ENCODE results near the gene DEUP1.
"Not testable (repeated sequence)": the region's sequence is repeated elsewhere in the genome, so short reads cannot be mapped to it uniquely, and the experiment has no call there.

Gene DEUP1

DNA sequence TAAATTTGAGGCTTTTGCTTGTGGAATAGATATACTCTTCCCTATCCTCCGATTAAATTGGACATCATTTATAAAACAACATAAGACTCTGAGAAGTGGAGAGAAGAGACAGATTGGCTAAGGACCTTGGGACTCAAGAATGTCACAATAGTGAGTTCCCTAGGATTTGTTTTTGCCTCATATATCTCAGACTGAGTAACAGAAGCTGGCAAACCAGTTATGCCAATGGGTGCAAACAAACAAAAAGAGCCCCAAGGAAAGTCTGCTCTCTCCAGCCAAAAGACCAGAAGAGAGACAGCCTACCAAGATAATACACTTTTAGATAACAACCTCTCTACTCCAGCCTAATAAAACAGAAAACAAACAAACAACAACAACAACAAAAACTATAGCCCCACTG lies 28.9 kb downstream of the DEUP1 start:
- no peak for DNase-seq

DNA sequence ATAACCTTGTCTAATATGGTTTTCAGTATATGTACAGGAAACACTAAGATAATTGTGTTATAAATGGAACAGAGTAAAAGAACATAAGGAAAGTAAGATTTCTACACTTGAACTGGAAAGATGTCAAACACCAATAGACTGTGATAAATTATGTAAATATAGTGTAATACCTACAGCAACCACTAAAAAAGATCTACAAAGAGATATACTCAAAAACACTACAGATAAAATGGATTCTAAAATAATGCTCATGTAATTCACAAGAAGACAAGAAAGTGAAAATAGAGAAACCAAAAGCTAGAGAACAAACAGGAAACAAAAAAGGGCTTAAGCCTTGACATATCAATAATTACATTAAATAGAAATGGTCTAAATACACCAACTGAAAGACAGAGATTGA lies 30.9 kb downstream of the DEUP1 start:
- DNase-seq: no peak

DNA sequence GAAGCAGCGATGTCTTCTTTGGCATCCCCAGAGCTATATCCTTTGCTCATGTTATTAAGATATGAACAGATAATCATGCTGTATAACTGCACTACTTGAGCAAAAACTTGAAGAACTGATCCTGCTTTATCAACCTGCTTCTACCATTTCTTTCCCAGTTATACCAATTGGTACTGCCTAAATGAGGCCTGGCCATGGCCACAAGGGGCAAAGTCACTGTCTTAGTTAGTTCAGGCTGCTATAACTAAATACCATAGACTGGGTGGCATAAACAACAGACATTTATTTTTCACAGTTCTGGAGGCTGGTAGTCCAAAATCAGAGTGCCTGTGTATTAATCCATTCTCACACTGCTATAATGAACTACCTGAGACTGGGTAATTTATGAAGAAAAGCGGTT lies 37.5 kb downstream of the DEUP1 start:
- no peak for DNase-seq

DNA sequence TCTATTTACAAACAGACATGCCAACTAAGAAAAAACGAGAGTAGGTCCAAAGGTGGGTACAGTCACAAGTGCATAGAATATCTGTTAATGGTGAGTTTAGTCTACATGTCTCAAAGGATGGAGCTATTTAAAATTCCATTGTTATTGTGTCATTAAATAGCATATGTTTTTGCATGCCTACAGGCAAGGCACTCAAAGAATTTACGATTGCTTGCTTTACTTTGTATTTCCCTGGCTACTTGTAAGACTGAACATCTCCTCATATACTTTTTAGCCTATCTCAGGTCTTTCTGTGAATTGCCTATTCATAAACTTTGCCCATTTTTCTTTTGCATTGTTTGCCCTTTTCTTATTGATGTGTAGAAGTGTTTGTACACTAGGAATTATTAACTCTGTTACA lies 39.7 kb downstream of the DEUP1 start:
- DNase-seq: peak; percentile 1

DNA sequence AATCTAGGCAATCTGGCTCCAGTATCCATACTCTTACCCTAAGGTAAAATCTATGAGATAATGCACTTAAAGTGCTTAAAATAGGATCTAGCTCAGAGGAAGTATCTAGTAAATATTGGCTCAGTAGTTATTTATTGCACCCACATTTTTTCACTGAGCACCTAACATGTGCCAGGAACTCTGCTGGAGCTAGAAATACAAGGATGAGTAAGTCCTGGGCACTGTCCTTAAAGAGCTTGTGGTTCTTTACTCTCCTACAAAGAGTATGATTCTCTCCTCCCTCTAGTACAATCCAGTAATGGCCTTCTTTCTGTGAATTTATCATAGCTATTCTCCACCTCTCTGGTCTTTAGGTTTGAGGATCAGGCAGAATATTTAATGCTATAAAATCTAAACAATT lies 59.2 kb downstream of the DEUP1 start:
- DNase-seq: no peak

DNA sequence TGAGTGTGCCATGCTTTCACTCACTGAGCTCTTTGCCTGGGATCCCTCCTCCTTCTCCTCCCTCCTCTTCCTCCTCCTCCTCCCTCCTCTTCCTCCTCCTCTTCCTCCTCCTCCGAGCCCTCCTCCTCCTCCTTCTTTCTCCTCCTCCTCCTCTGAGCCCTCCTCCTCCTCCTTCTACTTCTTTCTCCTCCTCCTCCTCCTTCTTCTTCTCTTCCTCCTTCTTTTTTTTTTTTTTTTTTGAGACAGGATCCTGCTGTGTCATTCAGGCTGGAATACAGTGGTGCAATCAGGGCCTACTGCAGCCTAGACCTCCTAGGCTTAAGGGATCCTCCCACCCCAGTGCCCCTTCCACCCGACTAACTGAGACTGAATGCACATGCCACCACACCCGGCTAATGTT lies 62.3 kb downstream of the DEUP1 start:
- DNase-seq: no peak

DNA sequence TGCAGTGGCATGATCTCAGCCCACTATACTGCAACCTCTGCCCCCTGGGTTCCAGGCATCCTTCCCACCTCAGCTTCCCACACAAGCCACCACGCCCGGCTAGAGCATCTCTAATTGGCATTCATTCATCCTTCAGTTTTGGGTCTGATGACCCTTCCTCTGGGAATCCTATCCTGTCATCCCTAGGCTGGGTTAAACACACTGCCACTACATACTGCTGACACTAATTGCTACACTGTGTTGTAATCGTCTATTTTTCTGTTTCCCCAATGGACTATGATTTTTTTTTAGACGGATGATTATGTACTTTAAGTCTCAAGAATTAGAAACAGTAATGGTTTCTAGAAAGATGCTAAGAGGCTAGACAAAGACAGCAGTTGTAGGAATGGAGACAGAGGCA lies 62.8 kb downstream of the DEUP1 start:
- no peak for DNase-seq

DNA sequence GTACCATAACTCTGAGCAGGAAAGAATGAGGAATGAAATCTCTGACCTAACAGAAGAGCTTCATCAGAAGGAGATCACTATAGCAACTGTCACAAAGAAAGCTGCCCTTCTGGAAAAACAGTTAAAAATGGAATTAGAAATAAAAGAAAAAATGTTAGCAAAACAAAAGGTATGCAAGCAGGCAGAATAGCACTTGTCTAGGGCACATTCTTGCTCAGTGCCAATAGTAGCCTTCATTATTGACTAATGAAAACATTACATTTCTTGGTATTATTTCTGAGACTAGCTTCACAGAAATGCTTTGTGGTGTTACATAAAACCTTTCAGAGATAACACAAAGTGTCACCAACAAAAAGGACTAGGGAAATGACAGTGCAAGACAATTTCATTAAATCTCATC lies 63.9 kb downstream of the DEUP1 start:
- no peak for DNase-seq

DNA sequence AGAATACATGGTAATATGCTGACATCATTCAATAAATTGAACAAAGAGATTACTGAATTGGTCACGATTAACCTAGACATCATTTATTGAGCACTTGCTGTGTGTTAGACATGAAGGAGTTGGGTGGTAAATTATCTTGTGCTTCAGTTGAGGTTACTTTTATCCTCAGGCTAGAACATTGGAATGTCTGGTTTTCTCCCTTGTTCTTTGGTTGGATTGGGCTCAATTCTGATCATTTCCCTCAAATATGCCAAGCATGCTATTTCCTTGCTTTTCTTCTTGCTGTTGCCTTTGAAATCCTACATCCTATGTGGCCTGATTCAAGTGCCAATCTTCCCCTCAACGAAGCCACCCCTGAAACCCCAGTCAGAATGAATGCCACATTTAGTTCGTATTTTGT lies 65.8 kb downstream of the DEUP1 start:
- DNase-seq: peak; percentile 58

DNA sequence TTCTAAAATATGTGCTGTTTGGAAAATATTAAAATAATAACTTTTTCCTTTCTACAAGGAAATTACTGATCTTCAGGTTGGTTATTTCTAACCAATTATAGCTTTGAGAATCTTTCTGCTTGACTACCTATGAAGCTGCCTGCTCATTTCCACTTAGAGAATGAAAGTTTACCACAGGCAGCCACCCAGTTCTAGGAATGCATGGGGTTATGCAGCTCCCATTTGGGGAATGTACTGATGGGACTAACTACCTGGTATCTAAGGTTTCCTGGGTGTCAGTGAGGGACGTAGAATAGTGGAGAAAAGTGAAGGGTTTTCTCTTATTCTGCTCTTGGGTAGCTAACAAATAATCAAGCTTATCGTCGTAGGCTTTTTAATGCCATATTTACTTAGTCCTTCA lies 73.4 kb downstream of the DEUP1 start:
- DNase-seq: no peak

DNA sequence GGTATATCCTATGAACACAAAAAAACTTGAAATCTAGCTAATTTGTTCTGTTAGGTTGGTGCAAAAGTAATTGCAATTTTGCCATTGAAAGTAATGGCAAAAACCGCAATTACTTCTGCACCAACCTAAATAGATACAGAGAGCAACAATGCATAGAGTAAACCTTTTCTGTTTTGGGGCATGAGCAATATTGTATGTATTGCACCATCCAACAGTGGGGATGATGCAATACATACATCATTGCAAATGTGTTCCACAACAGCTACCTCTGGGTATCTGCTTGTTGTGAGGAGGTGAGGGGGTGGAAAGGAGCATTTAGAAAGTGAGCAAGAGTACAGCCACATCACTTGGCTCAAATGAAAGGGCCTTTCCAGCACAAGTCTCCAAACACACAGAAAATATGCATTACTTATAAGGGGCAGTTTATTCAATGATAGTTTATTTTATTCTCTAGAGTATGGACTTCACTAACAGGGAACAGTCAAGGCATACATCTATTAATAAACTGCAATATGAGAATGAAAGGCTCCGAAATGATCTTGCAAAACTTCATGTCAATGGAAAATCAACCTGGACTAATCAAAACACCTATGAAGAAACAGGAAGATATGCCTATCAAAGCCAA lies 77.3 kb downstream of the DEUP1 start:
- DNase-seq: no peak

DNA sequence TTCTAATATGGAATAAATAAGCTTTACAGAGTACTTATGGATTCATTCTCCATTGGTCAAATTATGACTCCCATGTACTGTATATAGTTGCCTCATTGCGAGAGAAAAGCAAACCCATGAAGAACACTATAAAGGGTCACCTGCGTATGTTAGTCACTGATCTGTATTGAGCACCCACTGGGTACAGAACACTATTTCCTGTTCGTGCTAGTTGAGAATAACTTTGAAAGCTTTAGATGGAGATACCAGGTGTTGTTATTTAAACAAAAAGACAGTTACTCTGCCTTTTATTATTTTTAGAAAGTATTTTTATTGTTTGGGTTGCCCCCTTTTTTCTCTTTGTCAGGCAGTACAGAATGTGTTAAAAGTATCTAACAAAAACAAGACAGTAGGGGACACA lies 79.9 kb downstream of the DEUP1 start:
- DNase-seq: no peak

DNA sequence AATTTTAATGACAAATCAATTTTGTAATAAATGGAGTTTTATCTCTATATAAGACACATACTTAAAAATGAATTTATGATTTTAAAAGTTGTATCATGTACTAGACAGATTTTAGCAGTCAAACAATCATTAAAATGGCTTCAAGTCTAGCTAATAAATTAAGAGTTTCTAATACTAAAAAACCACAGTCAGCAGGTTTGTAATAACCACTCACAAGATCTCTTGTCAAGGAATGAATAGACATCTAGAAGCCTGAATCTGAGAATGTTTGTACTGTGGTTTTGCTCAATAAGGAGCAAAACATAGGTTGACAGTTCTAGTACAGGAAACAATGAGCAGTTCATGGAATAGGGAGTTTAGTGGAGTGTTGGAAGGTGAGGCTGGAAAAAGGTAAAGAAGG lies 81.2 kb downstream of the DEUP1 start:
- no peak for DNase-seq

DNA sequence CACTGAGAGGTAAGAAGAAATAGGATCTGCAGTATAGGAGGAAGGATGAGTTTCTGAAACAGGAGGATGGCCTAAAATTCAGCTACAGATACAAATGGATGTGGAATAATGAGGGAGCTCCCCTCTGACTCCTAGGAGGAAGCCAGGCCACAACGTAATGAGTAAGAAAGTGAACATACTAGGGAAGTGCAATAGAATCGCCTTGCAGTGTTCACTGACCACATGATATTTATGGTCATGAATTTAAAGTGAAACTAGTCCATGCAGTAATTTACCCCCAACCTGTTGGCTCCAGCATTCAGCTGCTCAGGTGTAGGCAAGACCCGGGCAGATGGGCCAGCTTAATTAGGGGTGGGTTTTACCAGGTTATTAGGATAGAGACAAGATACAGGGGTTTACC lies 101.7 kb downstream of the DEUP1 start:
- no peak for DNase-seq

DNA sequence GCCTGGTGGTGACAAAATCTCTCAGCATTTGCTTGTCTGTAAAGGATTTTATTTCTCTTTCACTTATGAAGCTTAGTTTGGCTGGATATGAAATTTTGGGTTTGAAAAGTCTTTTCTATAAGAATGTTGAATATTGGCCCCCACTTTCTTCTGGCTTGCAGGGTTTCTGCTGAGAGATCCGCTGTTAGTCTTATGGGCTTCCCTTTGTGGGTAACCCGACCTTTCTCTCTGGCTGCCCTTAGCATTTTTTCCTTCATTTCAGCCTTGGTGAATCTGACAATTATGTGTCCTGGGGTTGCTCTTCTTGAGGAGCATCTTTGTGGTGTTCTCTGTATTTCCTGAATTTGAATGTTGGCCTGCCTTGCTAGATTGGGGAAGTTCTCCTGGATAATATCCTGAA lies 112.7 kb downstream of the DEUP1 start:
- DNase-seq: not testable (repeated sequence)

DNA sequence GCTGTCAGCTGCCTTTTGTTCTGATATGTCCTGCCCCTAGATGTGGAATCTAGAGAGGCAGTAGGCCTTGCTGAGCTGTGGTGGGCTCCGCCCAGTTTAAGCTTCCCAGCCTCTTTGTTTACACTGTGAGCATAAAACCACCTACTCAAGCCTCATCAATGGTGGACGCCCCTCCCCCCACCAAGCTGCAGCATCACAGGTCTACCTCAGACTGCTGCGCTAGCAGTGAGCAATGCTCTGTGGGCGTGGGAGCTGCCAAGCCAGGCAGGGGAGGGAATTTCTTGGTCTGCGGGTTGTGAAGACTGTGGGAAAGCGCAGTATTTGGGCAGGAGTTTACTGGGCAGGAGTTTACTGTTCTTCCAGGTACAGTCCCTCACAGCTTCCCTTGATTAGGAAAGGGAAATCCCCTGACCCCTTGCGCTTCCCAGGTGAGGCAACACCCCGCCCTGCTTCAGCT lies 114.1 kb downstream of the DEUP1 start:
- DNase-seq: no peak

DNA sequence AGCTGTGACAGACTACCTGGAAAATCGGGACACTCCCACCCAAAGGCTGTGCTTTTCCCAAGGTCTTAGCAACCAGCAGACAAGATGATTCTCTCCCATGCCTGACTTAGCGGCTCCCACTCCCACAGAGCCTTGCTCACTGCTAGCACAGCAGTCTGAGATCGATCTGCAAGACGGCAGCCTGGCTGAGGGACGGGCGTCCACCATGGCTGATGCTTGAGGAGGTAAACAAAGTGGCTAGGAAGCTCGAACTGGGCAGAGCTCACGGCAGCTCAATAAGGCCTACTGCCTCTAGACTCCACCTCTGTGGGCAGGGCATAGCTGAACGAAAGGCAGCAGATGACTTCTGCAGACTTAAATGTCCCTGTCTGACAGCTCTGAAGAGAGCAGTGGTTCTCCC lies 127.7 kb downstream of the DEUP1 start:
- no peak for DNase-seq

DNA sequence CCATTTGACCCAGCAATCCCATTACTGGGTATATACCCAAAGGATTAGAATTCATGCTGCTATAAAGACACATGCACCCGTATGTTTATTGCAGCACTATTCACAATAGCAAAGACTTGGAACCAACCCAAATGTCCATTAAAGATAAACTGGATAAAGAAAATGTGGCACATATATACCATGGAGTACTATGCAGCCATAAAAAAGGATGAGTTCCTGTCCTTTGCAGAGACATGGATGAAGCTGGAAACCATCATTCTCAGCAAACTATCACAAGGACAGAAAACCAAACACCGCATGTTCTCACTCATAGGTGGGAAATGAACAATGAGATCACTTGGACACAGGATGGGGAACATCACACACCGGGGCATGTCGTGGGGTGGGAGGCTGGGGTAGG lies 133.1 kb downstream of the DEUP1 start:
- not testable (repeated sequence) for DNase-seq

DNA sequence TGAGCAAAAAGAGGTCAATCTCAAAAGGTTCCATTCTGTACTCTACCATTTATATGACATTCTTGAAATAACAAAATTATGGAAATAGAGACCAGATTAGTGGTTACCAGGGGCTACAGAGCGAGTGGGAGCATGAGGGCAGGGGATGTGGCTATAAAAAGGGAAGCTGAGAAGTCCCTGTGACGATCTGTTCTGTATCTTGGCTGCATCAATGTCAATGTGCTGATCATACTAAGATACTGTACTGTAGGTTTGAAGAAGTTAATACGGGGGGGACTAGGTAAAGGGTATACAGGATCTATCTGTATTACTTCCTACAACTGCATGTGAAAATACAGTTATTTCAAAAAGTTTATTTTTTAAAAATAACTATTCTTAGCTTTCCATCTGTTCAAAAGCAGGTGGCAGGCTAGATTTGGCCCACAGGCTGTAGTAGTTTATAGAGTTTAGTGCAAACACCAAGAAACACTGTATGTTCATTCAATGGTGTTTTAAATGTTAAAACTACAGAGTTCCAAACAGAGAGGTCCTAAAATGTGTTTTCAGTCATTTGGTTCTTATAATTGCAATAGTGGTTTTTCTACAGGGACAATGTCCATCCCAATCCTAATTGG lies 134.5 kb downstream of the DEUP1 start:
- DNase-seq: no peak

DNA sequence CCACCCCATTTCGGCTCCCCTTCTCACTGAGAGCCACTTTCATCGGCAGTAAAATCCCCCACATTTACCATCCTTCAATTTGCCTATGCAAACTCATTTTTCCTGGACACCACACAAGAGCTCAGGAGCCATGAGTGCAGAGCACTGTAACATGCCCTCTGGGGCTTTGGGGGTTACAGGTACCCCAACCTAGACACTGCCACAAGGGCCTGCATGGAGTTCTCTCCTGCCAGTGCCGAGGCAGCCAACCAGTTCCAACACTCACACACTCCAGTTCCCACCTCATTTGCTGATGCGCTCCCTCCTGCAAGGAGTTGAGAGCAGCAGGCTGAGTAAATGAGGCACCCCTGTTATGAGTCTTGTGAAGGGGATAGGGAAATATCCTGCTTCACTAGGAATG lies 136.5 kb downstream of the DEUP1 start:
- no peak for DNase-seq

DNA sequence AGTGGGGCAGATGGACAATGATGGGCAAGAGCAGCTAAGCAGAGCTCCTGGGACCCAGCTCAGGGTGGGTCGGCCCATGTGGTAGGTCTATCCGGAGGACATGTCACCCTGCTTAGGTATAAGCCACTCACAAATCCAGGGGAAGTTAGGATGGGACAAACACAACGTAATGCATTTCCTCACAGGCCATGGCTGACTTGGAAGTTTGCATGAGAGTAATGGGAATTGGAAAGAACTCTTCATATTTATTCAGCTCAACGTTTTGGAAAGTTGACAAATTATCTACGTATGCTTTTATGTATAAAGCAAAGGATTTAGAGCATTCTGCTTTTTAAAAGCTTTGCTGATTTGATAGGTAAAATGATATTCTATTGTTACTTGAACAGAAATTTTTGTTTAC lies 137.7 kb downstream of the DEUP1 start:
- no peak for DNase-seq

DNA sequence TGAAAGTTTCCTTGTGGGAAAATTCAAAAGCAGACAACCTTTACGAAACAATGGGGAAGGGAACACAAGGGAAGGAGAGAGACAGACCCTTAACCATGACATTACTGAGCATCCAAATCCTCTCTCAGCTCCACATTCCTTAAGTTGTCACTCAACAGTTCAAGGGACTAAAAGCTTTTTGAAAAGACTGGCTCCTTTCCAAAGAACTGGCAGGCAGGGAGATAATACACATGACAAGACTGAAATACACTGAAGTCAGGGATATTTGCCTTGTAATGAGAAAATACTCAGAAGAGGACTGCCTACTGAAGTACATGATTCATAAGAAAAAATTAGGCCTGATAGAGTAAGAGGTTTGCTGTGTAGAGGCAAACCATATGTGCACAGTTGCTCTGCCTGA lies 143.6 kb downstream of the DEUP1 start:
- no peak for DNase-seq

DNA sequence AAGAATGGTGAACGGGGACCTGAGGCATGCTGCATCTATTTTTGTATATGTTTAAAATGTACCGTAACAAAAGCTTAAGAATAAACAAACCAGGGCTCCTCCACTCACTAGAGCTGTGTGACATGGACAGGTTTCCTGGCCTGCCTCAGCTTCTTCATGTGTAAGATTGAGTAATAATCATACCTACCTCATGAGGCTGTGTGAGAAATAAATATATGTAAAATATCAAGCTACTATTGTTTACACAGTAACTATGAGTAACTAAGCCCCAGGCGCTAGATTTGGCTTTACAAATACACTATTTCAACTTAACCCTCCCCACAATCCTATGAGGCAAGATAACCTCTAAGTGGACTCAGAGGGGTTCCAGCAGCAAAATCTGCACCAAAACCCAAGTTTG lies 146.3 kb downstream of the DEUP1 start:
- peak; percentile 25 for DNase-seq

DNA sequence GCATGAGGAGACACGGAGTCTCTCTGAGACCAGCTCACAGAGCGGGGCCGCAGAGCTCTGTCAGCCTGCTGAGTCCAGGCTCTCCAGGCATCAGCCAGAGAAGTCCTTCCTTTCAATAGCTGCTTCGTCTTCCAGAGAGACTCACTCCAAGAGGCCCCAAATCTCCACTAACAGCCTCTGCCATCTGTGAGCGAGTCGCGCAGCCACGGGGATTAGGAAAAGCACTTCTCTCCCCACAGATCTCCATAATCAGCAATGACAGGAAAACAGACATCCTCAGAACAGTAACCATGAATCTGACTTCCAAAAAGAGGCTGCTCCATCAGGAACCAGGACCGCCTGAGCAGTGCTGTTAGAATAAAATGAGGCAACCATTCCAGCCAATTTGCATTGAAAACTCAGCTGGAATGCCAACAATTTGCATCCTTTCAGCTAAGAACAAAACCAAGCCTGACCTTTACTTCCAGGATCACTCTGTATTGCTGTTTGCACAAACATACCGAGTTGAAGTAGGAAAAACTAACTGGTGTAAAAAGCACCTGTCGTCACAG lies 147.2 kb downstream of the DEUP1 start:
- no peak for DNase-seq

DNA sequence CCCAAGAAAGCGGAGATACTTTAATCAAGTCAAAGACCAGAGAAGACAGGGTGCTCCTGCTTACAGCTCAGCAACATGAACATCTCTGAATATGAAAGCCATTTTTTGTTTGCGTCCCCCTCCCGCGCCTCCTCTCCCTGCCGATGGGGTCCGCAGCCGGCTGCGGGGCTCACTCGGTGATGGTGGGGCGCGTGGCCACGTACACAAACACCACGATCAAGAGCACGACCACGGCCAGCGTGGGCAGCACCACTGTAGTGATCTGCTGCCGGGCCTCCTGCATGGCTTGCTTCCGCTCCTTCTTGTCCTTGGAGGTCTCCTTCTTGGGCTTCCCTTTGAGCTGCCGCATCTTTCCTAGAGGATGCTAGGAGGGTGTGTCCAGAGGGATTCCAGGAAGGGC lies 148.3 kb downstream of the DEUP1 start:
- no peak for DNase-seq
